ENCODE results near the gene DYTN.
"Not testable (repeated sequence)": the region's sequence is repeated elsewhere in the genome, so short reads cannot be mapped to it uniquely, and the experiment has no call there.

DYTN gene

GRCh38 chr2:206718296-206718695 lies at the start of gene DYTN:
DYTN (minus strand) TSS chr2:206718396; CDS start chr2:206718279, 117 bp downstream.
- no peak for DNase-seq

- no peak for DNase-seq
Observed at GRCh38 chr2:206766057-206766930, 48.1 kb upstream of the DYTN start.

GRCh38 chr2:206765242-206766056 lies 47.3 kb upstream of the DYTN start, which contains the start of the genes FASTKD2 and MDH1B:
FASTKD2 (plus strand) TSS chr2:206765606; CDS start chr2:206766694, 1,088 bp downstream.
MDH1B (minus strand) TSS chr2:206765328; CDS start chr2:206765271, 57 bp downstream.
- peak; percentile 80 for DNase-seq

- DNase-seq: no peak
Observed at GRCh38 chr2:206764673-206765241, 46.6 kb upstream of the DYTN start.

- DNase-seq: no peak
Observed at GRCh38 chr2:206756816-206757215, 38.6 kb upstream of the DYTN start.

- no peak for DNase-seq
Observed at GRCh38 chr2:206740800-206741199, 22.6 kb upstream of the DYTN start.

GRCh38 chr2:206739271-206739670 lies 21.1 kb upstream of the DYTN start:
- DNase-seq: no peak

- no peak for DNase-seq
Observed at GRCh38 chr2:206736935-206737334, 18.7 kb upstream of the DYTN start.

GRCh38 chr2:206733341-206733740 lies 15.1 kb upstream of the DYTN start:
- DNase-seq: no peak

- no peak for DNase-seq
Observed at GRCh38 chr2:206728277-206729199, 10.3 kb upstream of the DYTN start.

- DNase-seq: no peak
Observed at GRCh38 chr2:206727287-206727686, 9.1 kb upstream of the DYTN start.

GRCh38 chr2:206723288-206723687 lies 5.1 kb upstream of the DYTN start:
- DNase-seq: no peak

GRCh38 chr2:206721256-206721920 lies 3.2 kb upstream of the DYTN start:
- no peak for DNase-seq

GRCh38 chr2:206716623-206717022 lies 1.6 kb downstream of the DYTN start:
- DNase-seq: no peak

- DNase-seq: not testable (repeated sequence)
Observed at GRCh38 chr2:206715183-206715582, 3.0 kb downstream of the DYTN start.

GRCh38 chr2:206713746-206714145 lies 4.5 kb downstream of the DYTN start:
- no peak for DNase-seq

- no peak for DNase-seq
Observed at GRCh38 chr2:206708286-206708685, 9.9 kb downstream of the DYTN start.

- no peak for DNase-seq
Observed at GRCh38 chr2:206707164-206707701, 11.0 kb downstream of the DYTN start.

GRCh38 chr2:206701952-206702605 lies 16.1 kb downstream of the DYTN start:
- no peak for DNase-seq

GRCh38 chr2:206700156-206700555 lies 18.0 kb downstream of the DYTN start:
- no peak for DNase-seq

- no peak for DNase-seq
Observed at GRCh38 chr2:206698811-206699210, 19.4 kb downstream of the DYTN start.

Measured in SHP77 treated with DMSO at 0.1 percent for 48 hours (cell line).